ENCODE measurements around the gene SORCS3.

DNA sequence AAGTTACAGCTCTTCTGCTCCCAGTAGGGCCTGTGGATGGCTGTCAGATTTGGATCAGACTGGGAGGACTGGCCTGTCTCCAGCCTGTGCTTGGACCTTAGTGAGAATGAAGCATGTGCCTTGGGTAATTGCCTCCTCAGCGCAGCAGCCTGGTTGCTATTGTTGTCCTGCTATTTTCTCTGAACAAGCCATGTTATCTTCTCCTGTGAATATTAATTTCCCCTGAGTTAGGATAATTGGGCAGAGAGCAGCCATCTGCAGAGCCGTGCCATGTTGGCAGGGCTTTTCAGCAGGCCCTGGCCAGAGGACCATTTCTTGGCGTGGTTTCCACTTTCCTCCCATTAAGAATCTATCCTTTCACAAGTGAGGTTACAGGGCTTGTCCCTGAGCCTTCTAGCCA lies 497.3 kb downstream of the SORCS3 start:
- TF ChIP-seq, protein P1, sequence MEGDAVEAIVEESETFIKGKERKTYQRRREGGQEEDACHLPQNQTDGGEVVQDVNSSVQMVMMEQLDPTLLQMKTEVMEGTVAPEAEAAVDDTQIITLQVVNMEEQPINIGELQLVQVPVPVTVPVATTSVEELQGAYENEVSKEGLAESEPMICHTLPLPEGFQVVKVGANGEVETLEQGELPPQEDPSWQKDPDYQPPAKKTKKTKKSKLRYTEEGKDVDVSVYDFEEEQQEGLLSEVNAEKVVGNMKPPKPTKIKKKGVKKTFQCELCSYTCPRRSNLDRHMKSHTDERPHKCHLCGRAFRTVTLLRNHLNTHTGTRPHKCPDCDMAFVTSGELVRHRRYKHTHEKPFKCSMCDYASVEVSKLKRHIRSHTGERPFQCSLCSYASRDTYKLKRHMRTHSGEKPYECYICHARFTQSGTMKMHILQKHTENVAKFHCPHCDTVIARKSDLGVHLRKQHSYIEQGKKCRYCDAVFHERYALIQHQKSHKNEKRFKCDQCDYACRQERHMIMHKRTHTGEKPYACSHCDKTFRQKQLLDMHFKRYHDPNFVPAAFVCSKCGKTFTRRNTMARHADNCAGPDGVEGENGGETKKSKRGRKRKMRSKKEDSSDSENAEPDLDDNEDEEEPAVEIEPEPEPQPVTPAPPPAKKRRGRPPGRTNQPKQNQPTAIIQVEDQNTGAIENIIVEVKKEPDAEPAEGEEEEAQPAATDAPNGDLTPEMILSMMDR (IDR thresholded peaks at IDR 0.05), result no peak
- no peak for TF ChIP-seq POLR2A (IDR thresholded peaks at IDR 0.05)

Data from right lobe of liver (tissue), 4 donors.